GM23248 (cell line): Measurements from ENCODE around the gene CLCN4.

Experiments used
- EZH2 ChIP-seq: fragments of 200-600 bp; sonication (generic); IDR thresholded peaks from 2 replicates; pipeline ENCODE4 v1.6.1; 2018; ENCODE audit warnings: antibody characterized with exemption, mild to moderate bottlenecking; ENCODE audit not compliant: insufficient read depth, poor library complexity, severe bottlenecking
- EZH2phosphoT487 ChIP-seq: fragments of 200-600 bp; sonication (generic); IDR thresholded peaks from 2 replicates; pipeline ENCODE4 v1.6.1; 2018; ENCODE audit warnings: antibody characterized with exemption, moderate library complexity, mild to moderate bottlenecking, low read depth; ENCODE audit not compliant: insufficient read depth

DNA sequence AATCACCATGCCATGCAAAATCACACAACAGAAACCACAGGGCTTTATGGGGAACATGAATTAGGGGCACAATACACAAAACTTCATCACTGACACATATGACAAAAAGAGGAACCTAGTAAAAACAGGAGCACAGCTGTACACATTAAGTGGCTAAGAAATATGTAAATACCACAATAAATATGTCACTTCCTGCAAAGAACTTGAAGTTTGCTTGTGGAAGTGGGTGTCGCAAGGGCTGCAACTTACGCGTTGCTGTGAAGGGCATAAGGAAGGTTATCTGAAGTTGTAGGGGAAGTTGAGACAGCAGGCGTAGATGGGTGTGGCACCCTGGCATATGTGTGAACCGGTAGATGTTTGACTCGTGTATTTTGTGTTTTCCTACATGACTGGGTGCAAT is 42.4 kb downstream of the CLCN4 start:
- no peak for TF ChIP-seq EZH2phosphoT487
- TF ChIP-seq EZH2, result no peak
